GM12872 (cell line): ENCODE measurements around the gene PKNOX2.

Source experiments
- TF ChIP-seq, protein P1 (sequence below): IDR thresholded peaks from 3 replicates; pipeline ENCODE4 v1.5.1; 2011; ENCODE audit warnings: low read depth, mild to moderate bottlenecking, low read length, moderate library complexity; ENCODE audit not compliant: insufficient read depth

The PKNOX2 gene

DNA sequence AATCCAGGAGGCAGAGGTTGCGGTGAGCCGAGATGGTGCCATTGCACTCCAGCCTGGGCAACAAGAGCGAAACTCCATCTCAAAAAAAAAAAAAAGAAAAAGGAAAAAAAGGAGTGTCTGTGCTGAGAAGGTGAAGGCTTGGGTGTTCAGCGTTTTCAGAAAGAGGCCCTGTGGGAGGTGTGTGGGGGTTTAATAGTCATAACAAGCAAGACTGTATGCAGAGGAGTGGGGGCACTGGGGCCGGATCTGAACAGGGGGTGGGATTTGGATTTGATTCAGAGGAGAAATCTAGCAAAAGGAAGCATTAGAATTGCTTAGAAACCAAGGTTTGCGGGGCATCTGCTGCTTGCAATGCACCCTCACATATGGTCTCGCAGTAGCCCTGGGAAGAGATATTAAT lies 195.5 kb downstream of the PKNOX2 start:
- TF ChIP-seq, protein P1, sequence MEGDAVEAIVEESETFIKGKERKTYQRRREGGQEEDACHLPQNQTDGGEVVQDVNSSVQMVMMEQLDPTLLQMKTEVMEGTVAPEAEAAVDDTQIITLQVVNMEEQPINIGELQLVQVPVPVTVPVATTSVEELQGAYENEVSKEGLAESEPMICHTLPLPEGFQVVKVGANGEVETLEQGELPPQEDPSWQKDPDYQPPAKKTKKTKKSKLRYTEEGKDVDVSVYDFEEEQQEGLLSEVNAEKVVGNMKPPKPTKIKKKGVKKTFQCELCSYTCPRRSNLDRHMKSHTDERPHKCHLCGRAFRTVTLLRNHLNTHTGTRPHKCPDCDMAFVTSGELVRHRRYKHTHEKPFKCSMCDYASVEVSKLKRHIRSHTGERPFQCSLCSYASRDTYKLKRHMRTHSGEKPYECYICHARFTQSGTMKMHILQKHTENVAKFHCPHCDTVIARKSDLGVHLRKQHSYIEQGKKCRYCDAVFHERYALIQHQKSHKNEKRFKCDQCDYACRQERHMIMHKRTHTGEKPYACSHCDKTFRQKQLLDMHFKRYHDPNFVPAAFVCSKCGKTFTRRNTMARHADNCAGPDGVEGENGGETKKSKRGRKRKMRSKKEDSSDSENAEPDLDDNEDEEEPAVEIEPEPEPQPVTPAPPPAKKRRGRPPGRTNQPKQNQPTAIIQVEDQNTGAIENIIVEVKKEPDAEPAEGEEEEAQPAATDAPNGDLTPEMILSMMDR = no peak

DNA sequence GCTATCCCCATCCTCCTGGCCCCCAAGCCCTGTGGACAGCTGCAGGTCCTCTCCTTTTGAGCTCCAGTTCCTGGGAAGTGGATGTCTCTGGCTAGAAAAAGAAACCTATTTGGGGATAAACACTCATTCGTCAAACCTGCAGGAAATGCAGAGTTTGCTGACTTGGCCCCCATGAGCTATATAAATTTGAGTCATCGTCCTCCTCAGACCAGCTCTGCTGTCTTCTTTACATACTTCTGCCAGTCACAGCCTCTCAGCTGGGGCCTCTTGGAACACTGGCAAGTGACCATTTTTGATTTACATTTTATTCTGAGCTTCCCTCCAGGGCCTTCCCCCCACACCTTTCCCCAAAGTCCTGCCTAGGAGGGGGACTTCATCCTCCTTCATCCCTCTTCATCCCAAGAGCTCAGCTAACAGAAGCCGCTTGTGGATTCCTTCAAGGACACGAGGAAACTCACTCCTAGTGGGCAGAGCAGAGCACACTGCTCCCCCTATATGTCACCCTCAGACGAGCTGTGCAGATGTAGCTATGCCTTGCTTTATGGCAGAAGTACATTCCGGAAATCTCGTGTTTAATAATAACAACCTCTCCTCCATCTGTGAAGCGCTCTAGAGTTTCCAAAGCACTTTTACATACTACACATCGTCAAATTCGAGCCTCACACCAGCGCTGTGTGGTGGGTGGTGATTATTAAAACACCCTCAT lies 199.7 kb downstream of the PKNOX2 start:
- TF ChIP-seq, protein P1 = no peak

DNA sequence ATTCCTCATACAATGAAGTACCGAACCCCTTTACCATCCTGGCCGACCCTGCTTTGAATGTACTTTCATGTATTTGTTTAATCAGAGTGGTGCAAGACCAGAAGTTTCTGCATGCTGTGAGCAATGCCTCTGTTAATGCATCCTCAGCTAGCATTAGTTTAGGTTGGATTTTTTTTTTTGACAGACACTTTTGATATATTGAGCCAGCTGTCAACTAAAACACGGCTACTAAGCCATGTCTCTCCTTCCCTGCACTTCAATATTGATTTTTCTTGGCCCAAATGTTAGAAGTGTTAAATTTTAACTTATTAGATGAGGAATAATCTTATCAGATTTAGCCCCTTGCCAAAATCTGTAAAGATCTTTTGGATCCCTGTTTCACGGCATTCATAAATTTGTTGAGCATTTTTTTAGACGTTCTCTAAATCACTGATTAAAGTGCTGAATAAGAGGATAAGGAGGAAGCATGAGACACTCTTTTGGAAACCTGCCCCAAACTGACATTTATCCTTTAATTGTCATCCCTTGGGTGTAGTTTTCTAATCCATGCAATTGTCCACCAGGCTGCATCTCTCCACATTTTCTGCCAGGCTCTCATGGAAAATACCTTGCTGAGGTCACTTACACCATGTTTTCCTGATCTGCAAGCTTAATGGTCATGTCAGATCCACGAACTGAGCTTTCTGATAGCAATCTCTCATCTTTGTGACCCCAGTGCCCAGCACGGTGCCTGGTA lies 200.8 kb downstream of the PKNOX2 start:
- TF ChIP-seq, protein P1 = no peak

DNA sequence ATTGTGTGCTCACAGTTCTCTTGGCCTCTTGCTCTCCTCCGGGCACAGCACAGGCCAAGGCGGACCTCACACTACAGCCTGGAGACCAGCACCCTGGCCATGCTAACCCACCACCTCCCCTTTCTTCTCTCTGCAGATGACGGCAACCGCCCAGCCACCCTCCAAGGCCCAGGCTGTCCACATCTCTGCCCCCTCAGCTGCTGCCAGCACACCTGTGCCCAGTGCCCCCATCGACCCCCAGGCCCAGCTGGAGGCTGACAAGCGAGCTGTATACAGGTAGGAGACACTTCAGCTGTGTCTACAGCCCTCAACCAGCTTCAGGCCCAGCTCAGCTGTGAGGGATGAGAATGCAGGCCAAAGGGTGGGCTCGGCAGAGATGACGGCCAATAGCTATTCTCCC lies 203.2 kb downstream of the PKNOX2 start:
- TF ChIP-seq, protein P1 = no peak

DNA sequence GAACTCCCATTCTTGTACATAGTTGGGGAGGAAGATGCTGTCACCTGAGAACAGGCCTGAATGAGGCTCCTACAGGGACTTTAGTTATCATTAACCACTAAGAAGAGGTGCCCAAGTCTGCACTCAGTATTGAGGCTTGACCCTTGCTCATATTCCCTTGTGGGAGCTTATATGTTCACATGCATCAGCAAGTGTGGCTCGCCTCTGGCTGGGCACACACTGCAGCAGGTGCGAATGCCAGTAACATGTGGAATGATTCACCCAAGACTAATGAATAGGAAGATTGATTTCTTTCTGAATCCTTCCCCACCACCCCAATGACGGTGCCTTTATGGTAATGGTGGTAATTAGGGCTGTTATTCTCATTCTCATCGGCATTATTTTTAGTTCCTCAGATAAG lies 204.2 kb downstream of the PKNOX2 start:
- TF ChIP-seq, protein P1 = no peak

DNA sequence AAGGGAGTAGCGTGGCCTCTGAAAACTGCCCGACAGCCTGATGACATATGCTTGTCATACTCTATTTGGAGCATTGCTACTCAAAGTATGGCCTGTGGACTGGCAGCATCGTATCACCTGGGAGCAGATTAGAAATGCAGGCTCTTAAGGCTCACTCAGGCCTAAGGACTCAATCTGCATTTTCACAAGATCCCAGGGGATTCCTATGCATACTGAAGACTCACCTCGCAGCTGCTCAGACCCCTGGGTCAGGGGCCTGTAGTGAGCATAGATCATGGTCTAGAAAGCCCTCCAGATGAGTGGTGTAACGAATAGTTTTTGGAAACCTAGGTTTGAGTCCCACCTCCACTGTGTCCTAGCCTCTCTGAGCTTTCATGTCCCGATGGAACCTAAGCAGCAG lies 205.3 kb downstream of the PKNOX2 start:
- TF ChIP-seq, protein P1 = no peak

DNA sequence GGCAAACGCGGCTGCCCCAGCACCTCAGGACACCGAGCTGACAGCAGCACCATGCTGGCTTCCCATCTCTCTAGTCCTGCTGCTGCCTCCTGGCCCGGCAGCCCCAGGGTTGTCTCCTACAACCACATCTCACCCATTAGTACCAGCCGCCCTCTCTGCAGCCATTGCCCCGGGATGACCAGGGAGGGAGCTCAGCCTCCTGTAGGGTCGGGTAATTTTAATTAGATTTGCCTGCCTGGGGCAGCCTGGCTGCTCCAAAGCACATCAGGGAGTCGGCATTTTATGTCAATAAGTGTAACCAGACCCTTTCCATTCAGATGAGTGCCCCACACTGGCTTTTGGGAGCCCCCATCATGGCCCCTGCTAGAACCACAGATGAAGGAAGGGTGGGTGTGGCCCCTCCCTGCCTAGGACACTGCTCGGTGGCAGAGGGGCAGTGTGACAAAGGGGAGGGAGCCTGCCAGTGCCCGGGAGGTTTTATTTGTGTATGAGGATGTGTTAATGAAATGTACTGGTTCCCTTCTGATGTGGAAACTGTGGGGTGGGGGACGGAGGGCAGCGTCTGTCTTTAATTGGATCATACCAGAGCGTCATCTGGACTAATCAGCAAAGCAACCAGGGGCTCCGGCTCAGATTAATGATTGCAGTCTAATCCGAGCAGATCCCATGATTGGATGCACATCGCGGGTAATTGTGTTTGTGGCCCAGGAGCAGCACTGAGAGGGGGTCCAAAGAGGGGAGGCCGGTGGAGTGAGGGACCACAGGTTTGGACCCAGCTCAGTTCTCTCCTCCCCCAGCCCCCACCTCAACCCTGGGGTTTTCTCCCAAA lies 206.2 kb downstream of the PKNOX2 start:
- TF ChIP-seq, protein P1 = no peak
